ENCODE data around the gene DPH7.
"Not testable (repeated sequence)": the region's sequence is repeated elsewhere in the genome, so short reads cannot be mapped to it uniquely, and the experiment has no call there.

The DPH7 gene

GRCh38 chr9:137607141-137607857 is 28.6 kb upstream of the DPH7 start:
- Histone ChIP-seq H3K4me3 (peak overlapping the region in 5 of 7 experiments; percentile 66 to 89 (median 82)), H3K27ac (peak overlapping the region in 8 of 21 experiments; percentile 5 to 92 (median 38))

DNA sequence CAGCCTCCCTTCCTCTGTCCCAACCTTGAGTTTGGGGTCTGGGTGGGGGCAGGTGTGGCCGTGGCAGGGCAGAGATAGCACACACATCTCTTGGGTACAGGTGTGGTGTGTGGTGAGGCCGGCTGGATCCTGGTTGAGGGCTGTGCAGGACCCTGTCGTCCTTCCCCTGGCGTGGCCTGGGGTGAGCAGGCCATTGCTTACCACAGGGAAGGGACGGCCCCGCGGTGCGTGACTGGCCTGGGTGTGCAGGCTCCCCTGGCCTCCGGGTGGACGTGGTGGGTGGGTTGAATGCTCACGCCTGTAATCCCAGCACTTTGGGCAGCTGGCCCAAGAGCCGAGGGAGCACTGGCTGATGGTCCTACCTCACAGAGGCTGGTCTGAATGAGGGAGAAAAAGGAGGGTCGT is 28.0 kb upstream of the DPH7 start:
- peak overlapping the region in 15 of 21 experiments; percentile 28 to 97 (median 92) for H3K27ac ChIP-seq

DNA sequence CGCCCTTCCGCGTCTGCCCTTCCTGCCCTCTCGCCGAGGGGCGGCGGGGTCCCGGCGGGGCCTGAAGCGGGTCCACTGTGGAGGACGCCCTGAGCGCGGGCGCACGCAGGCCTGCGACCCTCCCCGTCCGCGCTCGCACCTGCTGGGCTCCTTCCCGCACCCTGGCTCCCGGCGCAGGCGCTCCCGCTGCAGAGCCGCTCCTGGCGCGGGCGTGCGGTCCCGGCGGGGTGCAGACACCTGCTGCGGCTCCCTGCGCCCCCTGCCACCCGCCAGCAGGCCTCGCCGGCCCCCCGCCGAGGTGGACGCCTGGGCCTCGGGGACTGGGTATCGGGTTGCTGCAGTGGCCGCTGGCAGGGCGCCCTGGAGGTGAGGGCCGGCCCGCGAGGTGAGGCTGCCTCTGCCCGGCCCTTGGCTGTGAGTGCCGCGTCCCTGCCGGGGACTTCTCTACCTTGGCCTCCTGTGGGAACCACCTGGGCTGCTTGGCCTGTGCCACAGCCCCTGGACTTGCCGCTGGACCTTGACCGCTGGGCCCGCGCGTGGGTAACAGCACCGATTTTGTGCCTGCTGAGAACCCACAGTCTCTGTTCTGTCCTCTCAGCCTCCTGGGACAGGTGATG is 27.4 kb upstream of the DPH7 start:
- Histone ChIP-seq H3K4me3 (peak overlapping the region; percentile 66 to 90 (median 83)), H3K27ac (peak overlapping the region; percentile 27 to 97 (median 91))

More for the DNA sequence above, 28.0 kb upstream of the DPH7 start:
- H3K4me3 ChIP-seq, result peak overlapping the region; percentile 66 to 90 (median 83)

GRCh38 chr9:137605121-137606004 is 26.6 kb upstream of the DPH7 start, which contains the start of gene ARRDC1:
TSS of gene ARRDC1 (plus strand) at chr9:137605686. CDS start at chr9:137605718, 32 bp downstream.
- Histone ChIP-seq H3K27ac (peak within 1 kb of the TSS; percentile 27 to 97 (median 91)), H3K4me3 (peak within 1 kb of the TSS; percentile 66 to 90 (median 83))

DNA sequence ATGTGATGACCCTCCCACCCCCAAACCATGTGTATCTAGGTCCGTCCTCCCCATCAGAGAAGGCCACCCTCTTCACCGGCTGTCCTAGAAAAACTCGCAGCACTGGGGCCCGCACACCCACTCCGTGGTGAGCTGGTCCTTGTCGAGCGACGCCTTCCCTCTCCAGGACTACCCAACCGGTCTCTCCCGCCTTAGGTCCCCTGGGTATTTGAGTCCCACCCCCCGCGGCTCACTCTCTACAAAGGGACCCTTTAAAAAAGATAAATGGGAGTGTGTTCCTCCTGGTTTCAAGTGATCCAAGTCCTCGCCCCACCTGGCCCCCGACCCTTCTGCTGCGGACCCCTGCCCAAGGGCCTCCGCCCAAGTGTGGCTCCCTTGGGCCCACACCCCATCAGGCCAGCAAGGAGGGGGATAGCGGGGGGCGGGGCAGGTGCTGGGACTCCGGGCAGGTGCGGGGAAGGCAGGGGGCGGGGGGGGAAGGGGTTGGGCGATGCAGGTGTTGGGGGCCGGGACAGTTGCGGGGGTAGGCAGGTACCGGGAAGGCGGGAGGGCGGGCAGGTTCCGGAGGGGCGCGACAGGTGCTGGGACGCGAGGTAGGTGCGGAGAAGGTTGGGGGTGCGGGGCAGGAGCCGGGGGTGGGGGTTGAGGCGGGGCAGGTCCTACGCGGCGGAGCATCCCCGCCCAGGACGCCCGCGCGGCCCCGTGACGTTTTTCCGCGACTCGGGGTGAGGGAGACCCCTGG is 25.8 kb upstream of the DPH7 start:
- H3K4me3 ChIP-seq, result peak overlapping the region; percentile 40 to 89 (median 66)
- H3K27ac ChIP-seq, result peak overlapping the region in 19 of 21 experiments; percentile 27 to 80 (median 67)

GRCh38 chr9:137603879-137604278 is 25.2 kb upstream of the DPH7 start:
- Histone ChIP-seq H3K4me3 (no peak overlapping the region), H3K27ac (peak overlapping the region in 5 of 21 experiments; percentile 67 to 79 (median 74))

DNA sequence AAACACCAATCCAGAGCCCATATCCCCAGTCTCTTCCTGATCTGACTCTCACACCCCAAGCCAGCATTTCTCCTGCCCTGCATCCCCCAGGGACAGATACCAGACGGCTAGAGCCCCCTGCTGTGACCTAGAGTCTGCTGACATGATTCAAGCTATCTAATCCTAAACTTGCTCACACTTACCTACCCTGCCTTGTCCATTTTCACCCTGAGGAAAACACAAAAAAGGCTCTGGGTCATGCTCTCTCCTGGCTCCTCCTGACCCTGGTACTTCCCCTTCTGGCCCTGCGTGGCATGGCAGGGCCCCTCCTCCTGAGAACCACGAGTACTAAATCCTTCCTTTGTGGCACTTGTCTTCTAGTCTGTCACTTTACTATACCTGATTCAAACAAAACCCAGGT is 23.9 kb upstream of the DPH7 start:
- Histone ChIP-seq H3K27ac (no peak overlapping the region), H3K4me3 (no peak overlapping the region)

- no peak overlapping the region for H3K27ac ChIP-seq
These were observed 20.2 kb upstream of the DPH7 start for GRCh38 chr9:137598943-137599342.

DNA sequence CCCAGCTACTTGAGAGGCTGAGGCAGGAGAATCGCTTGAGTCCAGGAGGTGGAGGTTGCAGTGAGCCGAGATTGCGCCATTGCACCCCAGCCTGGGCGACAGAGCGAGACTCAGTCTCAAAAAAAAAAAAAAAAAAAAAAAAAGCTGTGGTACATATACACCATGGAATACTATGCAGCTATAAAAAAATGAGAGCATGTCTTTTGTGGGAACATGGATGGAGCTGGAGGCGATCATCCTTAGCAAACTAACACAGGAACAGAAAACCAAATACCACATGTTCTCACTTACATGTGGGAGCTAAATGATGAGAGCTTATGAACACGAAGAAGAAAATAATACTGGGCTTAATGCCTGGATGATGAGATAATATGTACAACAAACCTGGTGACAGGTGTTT is 17.9 kb upstream of the DPH7 start:
- not testable (repeated sequence) for H3K27ac ChIP-seq, H3K4me3 ChIP-seq

More at GRCh38 chr9:137598943-137599342, 20.2 kb upstream of the DPH7 start:
- no peak overlapping the region for H3K4me3 ChIP-seq

GRCh38 chr9:137593176-137593575 is 14.5 kb upstream of the DPH7 start:
- Histone ChIP-seq H3K4me3 (no peak overlapping the region), H3K27ac (no peak overlapping the region)

- no peak overlapping the region for H3K27ac ChIP-seq
- H3K4me3 ChIP-seq, result no peak overlapping the region
These were observed 14.0 kb upstream of the DPH7 start for GRCh38 chr9:137592767-137593166.

GRCh38 chr9:137590469-137591383 is 12.0 kb upstream of the DPH7 start, which contains the start of gene ZMYND19:
TSS of gene ZMYND19 (minus strand) at chr9:137590512. CDS start at chr9:137590263, 249 bp downstream.
- H3K4me3 ChIP-seq, result peak within 1 kb of the TSS; percentile 59 to 91 (median 79)
- peak within 1 kb of the TSS in 20 of 21 experiments; percentile 6 to 85 (median 73) for H3K27ac ChIP-seq

DNA sequence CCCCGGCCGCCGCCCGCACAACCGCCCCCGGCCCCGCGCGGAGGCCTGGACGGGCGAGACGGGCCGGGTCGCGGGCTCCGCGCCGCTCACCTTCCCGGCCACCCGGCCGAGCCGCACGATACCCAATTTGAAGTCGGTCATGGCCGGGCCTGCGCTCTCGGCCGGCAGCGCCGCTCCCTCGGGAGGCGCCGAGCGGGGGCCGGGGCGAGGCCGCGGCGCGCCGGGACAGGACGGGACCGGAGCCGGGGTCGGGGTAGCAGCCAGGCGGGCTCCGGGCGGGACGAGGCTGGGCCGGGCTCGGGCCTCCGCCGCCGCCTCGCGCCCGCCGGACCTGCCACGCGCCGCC is 11.4 kb upstream of the DPH7 start:
- peak overlapping the region in 11 of 21 experiments; percentile 22 to 82 (median 66) for H3K27ac ChIP-seq

DNA sequence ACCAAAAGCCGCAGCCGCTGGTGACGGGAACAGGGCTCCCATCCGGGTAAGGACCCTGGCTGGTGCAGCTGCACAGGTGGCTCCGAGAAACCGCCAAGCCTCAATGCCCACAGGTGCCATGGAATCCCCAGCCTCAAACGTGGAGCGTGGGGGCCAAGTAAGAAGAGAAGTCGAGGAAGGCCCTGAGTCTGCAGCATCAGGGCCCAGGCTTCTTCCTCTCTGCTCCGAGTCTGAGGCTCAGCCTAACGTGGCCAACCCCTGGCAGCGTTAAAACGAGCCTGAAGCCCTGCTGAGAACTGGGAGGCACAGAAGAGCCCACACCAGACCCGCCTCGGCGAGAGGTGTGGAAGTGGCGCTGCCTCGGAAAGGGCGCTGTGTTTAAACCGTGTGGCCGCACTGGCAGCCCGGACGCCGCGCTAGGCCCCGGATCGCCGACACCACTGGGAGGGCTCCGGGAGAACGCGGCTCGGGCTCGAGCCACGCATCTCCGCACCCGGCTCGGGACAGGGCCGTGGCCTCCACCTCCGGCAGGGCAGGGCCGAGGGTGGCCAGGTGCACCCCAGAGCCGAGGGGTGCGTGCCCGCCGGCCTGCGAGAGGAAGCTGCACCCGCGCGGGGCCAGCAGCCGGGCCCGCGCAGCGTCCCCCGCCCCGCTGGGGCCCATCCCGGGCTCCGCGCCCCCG is 10.9 kb upstream of the DPH7 start:
- Histone ChIP-seq H3K4me3 (peak overlapping the region; percentile 44 to 90 (median 75)), H3K27ac (peak overlapping the region in 18 of 21 experiments; percentile 14 to 82 (median 68))

More for the DNA sequence above, 11.4 kb upstream of the DPH7 start:
- peak overlapping the region; percentile 44 to 90 (median 75) for H3K4me3 ChIP-seq

DNA sequence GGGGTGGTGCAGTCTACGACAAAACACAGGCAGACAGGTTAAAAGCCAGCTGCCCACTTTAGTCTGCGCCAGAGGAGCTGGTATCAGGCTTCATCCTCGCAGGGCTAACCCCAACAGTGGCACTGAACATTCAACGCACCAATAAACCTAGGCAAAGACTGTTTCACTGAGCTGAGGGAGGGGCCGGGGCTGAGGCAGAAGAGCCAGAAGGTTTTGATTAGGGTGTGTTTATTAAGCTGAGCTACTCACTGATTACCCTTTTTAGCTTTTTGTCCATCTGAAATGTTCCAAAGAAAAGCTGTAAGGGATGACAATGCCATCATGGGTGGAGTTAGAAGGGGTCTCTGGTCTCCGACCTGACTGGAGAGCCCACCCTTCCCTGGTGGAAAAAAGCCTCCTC is 10.2 kb upstream of the DPH7 start:
- Histone ChIP-seq H3K27ac (peak overlapping the region in 8 of 21 experiments; percentile 50 to 82 (median 69)), H3K4me3 (peak overlapping the region in 4 of 7 experiments; percentile 49 to 90 (median 81))

DNA sequence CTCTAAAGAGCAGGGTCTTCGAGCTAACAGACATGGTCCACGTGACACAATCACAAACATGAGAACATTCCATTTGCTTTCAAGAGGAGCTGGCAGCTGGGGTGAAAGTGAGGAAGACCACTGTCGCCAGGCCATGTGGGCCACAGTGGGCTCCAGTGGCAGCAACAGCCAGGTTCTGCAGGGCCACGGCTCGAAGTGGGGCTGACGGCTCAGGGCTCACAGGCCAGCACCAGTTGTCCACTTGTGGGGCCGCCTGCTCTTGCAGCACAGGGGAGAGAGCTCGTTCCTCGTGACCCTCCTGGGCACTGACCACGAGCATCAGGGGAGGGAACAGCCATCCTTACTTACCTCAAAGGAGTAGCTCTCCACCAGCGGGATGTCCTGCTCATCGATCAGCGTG is 9.6 kb upstream of the DPH7 start:
- no peak overlapping the region for H3K27ac ChIP-seq
- no peak overlapping the region for H3K4me3 ChIP-seq

GRCh38 chr9:137586854-137587253 is 8.1 kb upstream of the DPH7 start:
- Histone ChIP-seq H3K4me3 (no peak overlapping the region), H3K27ac (no peak overlapping the region)

Measured in skin epidermis (tissue), 12 donors.